Cardiac fibroblast (primary cell): ENCODE measurements around the gene TBC1D10B.

Experiments
- DNase-seq, 2 donors: peaks; one replicate each; pipeline versions ENCODE4 v3.0.0 to v3.0.0-alpha.2; 2010; ENCODE audit warnings: low read depth in 2 of 2
- H3K4me3 ChIP-seq, 2 donors: replicated peaks in 1 of 2; 1 replicate in 1 of 2; 2 replicates in 1 of 2; pipeline ENCODE4 v1.5.1; 2011; ENCODE audit warnings: low read depth in 2 of 2, low read length in 2 of 2, mild to moderate bottlenecking in 2 of 2, moderate library complexity in 1 of 2
- CTCF ChIP-seq: IDR thresholded peaks from one replicate; pipeline ENCODE4 v1.5.1; 2011; ENCODE audit warnings: low read depth, mild to moderate bottlenecking, low read length, inconsistent platforms

Gene TBC1D10B

GRCh38 chr16:30380803-30381208 is 10.5 kb upstream of the TBC1D10B start:
- no peak for TF ChIP-seq CTCF
- DNase-seq = no peak
- H3K4me3 ChIP-seq = no peak overlapping the region

- DNase-seq = no peak
- TF ChIP-seq CTCF = no peak
- H3K4me3 ChIP-seq = no peak overlapping the region
These were observed 9.9 kb upstream of the TBC1D10B start for GRCh38 chr16:30380072-30380802.

GRCh38 chr16:30379158-30379783 is 9.0 kb upstream of the TBC1D10B start:
- peak overlapping the region; percentile 68 to 73 for H3K4me3 ChIP-seq
- no peak for TF ChIP-seq CTCF
- DNase-seq = no peak

GRCh38 chr16:30378236-30379157 is 8.2 kb upstream of the TBC1D10B start:
- DNase-seq = peak; percentile 98 to 99
- peak; percentile 29 for TF ChIP-seq CTCF
- H3K4me3 ChIP-seq = peak overlapping the region; percentile 68 to 73

GRCh38 chr16:30377812-30378235 is 7.5 kb upstream of the TBC1D10B start:
- no peak for TF ChIP-seq CTCF
- peak overlapping the region; percentile 56 to 57 for H3K4me3 ChIP-seq
- peak; percentile 86 to 94 for DNase-seq

- peak overlapping the region; percentile 56 to 57 for H3K4me3 ChIP-seq
- TF ChIP-seq CTCF = no peak
- no peak for DNase-seq
These were observed 6.9 kb upstream of the TBC1D10B start for GRCh38 chr16:30377050-30377811.
